Measurements from ENCODE around the gene IFNL3.

DNA sequence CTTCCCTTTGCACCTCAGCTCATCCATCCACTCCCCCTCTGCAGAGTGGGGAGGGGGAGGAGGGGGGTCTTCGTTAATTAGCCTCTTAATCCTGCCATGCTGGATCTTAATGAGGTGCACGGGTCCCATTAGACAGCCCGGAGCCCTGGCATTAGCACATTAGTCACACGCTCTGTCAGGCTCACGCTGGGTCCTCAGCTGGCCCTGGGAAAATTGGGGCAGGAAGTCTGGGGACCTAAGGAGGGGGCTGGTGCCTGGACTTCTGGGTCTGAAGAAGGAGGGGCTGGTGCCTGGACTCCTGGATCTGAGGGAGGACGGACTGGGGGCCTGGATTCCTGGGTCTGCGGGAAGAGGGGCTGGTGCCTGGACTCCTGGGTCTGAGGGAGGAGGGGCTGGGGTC, 48.5 kb downstream of the IFNL3 start:
- TF ChIP-seq, protein P1, sequence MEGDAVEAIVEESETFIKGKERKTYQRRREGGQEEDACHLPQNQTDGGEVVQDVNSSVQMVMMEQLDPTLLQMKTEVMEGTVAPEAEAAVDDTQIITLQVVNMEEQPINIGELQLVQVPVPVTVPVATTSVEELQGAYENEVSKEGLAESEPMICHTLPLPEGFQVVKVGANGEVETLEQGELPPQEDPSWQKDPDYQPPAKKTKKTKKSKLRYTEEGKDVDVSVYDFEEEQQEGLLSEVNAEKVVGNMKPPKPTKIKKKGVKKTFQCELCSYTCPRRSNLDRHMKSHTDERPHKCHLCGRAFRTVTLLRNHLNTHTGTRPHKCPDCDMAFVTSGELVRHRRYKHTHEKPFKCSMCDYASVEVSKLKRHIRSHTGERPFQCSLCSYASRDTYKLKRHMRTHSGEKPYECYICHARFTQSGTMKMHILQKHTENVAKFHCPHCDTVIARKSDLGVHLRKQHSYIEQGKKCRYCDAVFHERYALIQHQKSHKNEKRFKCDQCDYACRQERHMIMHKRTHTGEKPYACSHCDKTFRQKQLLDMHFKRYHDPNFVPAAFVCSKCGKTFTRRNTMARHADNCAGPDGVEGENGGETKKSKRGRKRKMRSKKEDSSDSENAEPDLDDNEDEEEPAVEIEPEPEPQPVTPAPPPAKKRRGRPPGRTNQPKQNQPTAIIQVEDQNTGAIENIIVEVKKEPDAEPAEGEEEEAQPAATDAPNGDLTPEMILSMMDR (IDR thresholded peaks at IDR 0.05): no peak
- TF ChIP-seq EP300 (IDR thresholded peaks at IDR 0.05): no peak
